Measurements from ENCODE around the gene FOSL2.

Gene FOSL2

DNA sequence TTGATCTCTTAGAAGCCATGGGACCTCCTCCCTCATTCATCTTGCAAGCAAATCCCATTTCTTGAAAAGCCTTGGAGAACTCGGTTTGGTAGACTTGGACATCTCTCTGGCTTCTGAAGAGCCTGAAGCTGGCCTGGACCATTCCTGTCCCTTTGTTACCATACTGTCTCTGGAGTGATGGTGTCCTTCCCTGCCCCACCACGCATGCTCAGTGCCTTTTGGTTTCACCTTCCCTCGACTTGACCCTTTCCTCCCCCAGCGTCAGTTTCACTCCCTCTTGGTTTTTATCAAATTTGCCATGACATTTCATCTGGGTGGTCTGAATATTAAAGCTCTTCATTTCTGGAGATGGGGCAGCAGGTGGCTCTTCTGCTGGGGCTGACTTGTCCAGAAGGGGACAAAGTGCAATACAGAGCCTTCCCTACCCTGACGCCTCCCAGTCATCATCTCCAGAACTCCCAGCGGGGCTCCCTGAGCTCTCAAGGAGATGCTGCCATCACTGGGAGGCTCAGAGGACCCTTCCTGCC is 20.0 kb downstream of the FOSL2 start:
- DNase-seq (ENCODE audit: low spot score), result no peak

DNA sequence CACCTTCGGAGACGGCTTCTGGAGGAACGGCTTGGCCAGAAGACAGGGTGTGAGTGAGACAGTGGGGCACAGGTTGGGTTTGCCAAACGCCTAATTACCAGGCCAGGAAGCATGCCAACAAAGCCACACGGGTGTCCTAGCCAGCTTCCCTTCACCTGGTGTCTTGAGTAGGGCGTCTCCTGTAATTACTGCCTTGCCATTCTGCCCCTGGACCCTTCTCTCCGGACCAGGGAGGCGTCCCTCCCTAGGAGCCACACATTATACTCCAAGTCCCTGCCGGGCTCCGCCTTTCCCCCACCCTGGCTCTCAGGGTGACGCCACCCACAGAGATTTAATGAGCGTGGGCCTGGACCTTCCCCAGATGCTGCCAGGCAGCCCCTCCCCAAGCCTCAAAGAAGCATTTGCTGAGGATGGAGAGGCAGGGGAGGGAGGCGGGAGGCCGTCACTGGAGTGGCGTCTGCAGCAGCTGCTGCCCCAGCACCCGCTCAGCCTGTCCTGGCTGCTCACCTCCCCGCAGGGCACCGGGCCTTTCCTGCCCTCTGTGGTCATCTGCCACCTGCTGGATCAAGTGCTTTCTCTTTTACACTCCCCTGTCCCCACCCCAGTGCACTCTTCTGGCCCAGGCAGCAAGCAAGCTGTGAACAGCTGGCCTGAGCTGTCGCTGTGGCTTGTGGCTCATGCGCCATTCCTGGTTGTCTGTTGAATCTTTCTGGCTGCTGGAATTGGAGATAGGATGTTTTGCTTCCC is 20.7 kb downstream of the FOSL2 start:
- no peak for DNase-seq (ENCODE audit: low spot score)

DNA sequence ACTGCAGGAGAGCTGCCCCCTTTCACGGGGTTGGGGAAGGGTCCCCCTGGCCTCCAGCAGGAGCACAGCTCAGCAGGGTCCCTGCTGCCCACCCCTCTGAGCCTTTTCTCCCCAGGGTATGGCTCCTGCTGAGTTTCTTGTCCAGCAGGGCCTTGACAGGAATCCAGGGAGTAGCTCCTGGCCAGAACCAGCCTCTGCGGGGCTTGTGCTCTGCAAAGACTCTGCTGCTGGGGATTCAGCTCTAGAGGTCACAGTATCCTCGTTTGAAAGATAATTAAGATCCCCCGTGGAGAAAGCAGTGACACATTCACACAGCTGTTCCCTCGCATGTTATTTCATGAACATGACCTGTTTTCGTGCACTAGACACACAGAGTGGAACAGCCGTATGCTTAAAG is 21.2 kb downstream of the FOSL2 start:
- no peak for DNase-seq (ENCODE audit: low spot score)

DNA sequence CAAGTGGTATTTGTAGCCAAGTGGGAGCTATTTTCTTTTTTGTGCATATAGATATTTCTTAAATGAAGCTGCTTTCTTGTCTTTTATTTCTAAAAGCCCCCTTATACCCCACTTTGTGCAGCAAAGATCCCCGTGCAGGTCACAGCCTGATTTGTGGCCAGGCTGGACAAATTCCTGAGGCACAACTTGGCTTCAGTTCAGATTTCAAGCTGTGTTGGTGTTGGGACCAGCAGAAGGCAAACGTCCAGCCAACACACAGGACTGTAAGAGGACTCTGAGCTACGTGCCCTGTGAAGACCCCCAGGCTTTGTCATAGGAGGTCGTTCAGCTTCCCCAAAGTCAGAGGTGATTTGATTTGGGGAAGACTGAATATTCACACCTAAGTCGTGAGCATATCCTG is 21.9 kb downstream of the FOSL2 start:
- DNase-seq (ENCODE audit: low spot score), result no peak

DNA sequence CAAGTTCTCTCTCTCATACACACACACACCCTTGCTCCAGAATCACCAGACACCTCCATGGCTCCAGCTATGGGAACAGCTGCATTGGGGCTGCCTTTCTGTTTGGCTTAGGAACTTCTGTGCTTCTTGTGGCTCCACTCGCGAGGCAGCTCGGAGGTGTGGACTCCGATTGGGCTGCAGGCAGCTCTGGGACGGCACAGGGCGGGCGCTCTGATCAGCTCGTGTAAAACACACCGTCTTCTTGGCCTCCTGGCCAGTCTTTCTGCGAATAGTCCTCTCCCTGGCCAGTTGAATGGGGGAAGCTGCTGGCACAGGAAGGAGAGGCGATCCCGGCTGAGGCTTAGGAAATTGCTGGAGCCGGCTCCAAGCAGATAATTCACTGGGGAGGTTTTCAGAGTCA is 22.4 kb downstream of the FOSL2 start:
- no peak for DNase-seq (ENCODE audit: low spot score)

DNA sequence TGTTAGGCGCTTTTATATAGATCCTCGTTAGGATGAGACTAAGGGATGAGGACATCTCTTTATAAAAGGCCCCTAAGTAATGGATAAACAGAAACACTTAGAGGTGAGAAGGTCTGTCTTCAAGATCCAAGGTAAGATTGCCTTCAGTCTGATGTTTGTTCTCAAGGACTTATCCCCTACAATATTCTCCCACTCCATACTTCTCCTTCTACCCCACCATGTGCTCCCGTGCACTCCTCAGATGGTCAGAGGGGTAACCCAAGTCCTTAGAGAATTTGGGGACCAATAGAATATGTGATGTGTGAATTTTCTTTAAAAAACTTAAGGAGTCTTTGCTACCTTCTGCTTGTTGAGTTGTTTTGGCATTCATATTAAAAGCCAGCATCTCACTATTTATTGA is 23.1 kb downstream of the FOSL2 start:
- DNase-seq (ENCODE audit: low spot score), result no peak

DNA sequence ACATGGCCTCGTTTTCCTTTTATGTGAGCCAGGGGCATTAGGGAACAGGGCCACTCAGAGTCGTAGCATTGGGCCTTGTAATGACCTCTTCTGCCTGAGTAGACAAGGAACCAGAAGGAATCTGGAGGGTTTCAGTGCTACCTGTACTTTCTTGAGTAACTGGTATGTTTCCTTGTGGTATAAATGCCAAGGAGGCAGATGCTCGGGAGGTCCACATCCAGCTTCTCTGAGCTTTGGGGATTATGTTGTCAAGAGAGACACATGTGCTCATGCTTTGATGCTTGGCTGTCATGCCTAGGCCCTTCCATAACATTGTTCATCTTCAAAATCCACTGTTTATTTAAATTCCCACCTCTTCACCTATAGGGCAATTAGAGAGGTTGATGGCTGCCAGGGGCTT is 26.3 kb downstream of the FOSL2 start:
- DNase-seq (ENCODE audit: low spot score), result no peak

DNA sequence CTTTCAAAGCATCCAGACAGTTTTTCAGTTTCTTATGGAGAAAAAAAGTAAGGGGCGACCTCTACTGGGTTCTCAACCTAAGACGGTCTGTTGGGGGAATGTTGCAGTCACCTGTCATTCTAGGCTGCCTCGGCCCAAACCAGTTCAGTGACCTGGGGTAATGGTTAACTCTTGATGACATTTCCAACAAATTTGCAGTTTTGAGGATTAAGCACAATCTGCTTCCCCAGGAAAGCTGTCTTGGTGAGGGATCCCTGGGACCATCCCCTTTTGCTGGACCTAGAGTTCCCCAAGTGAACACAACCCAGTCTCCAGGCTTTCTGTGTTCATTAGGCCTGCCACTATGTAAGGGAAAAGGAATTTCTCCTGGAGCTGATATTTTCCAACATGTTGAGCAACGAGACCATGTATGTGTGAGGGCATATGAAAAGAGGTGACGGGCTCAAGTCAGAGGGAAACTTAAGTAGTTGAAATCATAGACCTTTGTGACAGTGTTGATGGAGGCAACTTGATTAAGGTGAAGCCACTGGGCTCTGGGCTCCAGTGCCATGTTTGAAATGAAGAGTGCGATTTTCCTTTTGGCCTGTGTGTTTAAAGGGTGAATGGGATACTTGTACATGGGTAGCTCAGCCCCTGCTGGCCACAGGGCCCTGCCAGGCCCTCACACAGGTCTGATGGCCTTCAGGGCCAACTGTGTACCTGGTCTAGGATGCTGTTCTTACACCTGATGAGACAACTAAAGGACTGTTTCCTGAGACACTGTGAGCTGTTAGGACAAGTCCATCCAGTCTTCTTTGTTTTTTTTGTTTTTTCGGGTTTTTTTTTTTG is 27.0 kb downstream of the FOSL2 start:
- DNase-seq (ENCODE audit: low spot score), result no peak

DNA sequence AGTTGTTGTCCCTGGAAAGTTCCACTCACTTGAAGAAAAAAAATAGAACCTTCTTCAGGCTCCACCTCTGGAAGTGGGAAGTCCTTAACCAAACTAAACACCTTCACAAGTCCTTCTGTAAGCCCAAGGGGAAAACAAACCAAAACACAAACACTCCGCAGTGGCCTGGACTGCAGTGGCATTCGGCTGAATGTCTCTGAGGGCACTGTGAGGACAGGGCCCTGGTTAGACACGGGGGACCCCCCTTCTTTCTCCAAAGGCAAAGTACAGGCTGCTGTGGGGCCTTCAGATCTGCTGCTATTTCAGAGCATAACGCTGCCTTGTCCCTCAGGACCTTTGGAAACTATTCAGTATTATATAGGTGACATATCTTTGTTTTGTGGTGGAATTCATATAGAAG is 28.1 kb downstream of the FOSL2 start:
- DNase-seq (ENCODE audit: low spot score), result no peak

DNA sequence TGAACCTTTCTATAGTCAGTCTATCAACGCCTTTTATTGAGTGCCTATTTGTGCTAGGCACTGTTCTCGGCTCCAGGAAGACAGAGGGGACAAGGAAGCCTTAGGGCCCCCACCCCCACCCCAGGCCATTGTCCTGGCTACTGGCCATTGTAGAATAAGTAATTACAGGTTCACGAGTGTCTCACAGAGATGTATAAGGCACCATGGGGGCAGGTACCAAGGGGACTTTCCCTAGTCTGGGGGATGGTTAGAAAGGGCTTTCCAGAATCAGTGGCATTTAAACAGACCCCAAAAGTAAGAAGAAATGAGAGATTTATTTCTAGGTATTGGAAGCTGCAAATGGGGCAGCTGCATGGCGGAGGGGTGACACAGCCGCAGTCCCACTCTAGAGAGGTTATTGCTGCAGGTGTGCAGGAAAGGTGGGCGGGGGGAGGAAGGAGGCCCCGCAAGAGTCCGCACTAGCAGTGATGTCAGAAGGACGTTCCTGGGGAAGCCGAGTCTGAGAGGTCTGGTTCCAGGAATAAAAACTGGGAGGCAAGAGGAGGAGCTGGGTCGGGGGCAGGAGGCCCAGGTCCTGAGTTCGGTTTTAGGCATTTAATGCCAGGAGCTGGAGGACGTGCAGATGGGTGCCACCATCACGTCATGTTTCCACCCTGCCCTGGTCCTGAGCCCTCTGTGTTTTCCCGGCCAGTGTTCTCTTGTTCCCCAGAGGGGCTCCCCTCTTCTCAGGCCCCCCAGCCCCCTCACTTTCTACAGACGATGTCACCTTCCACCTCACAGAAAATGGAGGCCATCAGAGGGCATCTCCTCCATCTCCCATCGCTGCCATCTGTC is 30.5 kb downstream of the FOSL2 start:
- no peak for DNase-seq (ENCODE audit: low spot score)

DNA sequence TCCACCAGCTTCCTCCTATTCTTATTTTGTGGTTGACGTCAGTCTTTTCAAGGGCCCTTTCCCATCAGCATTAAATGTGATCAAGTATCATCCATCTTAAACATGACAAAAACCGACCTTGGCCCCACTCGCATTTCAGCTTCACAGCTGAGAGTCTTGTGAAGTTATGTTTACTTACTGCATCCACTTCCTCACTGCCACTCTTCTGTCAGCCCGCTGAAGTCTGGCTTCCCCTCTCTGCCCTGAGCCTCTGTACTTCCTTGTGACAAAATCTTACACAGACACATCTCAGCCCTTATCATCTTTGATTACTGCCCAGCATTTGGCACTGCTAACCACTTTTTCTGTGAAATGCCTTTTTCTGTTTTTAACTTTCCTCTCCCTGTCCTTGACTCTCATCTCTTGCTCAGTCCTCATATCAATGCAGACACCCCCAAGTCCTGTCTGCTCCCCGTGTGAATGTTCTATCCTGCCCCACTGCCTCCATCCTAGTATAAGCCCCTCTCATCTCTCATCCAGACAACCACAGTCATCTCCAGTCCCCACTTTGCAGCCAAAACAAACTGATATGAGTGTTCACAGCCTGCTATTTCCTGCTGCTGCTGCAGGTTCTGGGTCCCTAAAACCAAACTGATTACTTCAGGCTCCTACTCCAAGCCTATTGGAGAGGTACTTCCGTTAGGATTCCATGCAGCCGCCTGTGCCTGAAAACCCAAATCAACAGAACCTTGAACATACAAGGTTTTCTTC is 31.4 kb downstream of the FOSL2 start:
- DNase-seq (ENCODE audit: low spot score), result no peak

DNA sequence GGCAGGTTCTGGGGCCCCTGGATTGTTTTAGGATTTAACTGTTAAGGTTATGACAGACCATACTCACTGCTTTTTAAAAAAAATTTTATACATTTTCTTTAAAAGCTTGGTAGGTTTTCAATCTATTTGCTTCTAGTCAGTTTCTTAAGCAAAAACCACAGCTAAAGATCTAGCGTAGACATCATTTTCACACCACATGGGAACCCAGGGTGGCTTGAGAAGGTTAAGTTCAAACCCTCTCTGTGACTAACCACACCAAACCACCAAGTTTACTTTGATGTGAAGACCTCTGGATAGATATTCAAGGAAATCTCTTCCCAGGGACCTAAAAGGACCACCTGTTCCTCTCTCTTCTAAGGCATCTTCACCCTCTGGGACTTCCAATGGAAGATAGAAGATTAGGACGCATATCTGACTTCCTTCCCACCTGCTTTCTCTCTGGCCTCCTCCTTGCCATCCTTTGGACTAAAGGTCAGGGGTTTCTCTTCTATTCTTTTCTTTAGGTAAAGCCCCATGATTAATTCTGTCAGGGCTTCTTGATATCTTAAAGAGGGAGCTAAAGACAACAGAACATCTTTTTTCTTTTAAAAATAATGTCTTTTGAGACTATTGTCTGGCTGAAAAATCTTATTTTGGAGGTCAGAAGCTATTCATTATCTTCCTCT is 32.3 kb downstream of the FOSL2 start:
- no peak for DNase-seq (ENCODE audit: low spot score)

DNA sequence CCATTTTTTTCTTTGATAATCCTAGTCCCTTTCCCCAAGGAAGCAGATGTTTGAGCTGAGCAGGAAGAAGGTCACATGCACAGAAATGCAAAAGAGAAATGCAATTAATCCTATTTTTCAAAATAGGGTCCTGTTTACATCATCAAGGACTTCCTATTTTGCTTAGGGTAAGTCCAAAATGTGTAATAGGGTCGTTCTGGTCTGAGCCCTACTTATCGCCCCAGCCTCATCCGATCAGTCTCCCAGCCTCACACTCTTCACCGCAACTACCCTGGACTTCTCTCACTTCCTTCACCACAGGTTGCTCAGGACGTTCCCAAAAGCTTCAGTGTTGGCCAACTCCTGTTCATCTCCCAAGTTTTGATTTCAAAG is 32.8 kb downstream of the FOSL2 start:
- no peak for DNase-seq (ENCODE audit: low spot score)

DNA sequence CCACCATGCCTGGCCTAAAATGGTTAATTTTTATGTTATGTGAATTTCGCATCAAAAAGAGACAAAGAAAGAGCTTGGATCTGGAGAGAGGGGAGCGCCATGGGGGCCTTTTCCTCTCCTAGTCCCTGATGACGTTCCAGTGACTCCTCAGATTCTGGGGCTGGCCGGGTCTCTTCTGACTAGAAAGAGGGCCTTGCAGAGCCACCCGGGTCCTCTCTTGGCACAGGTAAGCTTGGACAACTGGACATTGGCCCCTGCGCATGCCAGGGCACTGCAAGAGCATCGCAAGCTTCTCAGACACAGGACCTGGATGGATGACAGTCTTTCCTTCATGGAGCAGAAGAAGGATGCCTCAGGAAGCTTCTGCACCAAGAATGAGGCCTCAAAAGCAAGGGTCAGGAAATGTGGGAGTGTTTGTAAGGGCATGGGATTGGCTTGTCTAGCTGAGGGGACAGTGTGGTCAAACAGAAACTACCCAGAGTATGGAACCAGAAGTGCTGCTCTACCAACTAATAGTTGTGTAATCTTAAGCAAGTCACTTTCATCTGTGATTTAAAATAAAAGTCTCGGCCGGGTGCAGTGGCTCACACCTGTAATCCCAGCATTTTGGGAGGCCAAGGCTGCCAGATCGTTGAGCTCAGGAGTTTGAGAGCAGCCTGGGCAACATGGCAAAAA is 35.2 kb downstream of the FOSL2 start:
- no peak for DNase-seq (ENCODE audit: low spot score)

DNA sequence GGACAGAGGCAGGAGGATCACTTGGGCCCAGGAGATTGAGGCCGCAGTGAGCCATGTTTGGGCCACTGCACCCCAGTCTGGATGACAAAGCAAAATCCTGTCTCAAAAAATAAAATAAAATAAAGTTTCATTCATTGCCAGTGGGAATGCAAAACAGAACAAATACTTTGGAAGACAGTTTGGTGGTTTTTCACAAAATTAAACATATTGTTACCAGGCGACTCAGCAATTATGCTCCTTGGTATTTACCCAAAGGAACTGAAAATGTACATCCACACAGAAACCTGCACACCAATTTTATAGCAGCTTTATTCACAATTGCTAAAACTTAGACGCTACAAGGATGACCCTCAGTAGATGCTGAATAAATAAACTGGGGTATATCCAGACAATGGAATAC is 35.8 kb downstream of the FOSL2 start:
- DNase-seq (ENCODE audit: low spot score), result no peak

DNA sequence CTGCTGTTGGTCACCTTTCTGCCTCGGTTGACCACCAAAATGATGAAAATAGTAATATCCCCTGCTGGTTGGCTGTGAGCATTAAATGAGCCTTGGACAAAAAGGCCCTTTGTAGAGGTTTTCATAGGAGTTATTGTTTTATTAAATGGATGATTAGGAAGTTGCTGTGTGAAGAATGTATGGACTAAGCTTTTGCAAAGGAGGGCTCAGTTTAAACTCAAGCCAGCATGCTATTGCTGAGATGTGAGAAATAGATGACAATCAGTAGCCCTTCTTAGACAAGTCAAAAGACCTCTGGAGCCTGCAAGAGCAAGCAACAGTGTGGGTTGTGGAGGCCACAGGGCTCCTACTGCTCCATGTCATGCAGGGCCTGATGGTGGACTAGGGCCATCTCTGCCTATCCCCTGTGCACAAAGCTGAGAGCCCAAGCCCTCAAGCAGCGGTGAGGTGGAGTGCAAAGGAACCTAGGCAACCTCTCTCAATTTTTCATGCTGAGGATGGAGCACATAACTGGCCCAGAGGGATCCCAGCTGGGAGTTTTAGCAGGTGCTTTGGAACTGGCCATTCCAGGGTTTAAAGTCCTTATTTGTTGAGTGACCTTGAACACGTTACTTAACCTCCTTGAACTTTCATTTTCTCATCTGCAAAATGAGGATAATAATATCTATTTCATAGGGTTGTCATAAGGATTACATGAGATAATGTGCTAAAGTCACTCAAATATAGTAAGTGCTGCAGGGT is 37.1 kb downstream of the FOSL2 start:
- DNase-seq (ENCODE audit: low spot score), result no peak

DNA sequence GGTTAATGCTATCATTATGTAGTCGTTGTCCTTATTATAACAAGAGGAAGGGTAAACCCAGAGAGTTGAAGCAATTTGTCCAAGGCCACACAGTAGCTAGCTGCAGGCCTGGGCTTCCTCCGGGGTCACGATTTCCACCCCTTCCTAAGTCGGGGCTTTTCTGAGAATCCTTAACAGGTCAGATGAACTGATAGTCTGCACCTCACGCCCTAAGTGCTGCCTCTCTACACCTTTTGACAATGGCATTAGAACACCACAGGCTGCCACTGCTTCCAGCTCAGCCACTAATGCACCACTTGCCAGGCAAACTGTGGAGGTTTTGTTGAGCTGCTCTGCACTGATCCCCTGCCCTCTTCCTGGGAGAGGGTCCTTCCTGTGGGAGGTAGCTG is 37.7 kb downstream of the FOSL2 start:
- no peak for DNase-seq (ENCODE audit: low spot score)

DNA sequence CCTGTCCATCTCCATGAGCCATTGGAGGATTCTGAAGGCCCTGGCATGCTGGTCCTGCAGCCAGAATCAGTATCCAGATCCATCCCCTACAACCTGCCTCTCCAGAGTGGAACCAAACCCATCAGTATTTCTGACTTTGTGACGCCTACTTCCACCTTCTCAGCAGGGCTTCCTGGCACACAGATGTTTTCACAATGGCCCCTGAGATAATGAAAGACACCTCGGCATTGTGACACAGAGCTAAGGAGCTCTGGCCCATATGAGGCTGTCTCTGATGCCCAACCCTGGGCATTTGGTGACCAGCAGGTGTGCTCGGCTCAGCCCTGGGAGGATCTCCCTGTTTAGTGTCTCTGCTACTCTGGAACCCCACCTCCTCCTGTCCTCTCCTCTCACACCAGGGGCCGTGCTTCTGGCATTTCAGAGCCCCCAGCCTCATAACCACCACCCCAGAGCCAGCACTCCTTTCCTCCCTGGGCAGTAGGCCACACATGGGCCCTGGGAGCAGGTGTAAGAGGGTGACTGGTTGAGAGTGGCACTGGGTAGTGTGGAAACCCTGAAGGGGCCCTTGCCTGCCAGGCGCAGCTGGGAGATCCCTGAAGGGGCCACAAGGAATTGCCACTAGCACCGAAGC is 38.2 kb downstream of the FOSL2 start:
- DNase-seq (ENCODE audit: low spot score), result no peak

DNA sequence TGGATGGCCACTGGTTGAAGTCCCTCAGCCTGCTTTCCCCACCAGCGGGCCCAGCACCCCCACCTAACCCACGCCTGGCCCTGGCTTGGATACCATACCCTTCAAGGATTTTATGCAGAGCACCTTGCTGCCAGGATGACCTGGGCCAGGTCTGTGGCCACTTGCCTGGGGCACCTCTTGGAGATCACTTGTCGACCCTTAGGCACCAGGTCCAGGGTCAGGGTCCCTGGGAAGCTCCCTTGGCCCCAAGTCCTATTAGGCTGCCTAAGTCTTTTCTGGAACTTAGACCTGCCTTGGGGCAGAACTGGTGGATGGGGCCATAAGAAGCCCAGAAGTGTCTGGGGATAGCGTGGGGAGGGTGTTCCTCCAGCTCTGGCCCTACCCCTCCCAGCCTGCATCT is 39.1 kb downstream of the FOSL2 start:
- no peak for DNase-seq (ENCODE audit: low spot score)

DNA sequence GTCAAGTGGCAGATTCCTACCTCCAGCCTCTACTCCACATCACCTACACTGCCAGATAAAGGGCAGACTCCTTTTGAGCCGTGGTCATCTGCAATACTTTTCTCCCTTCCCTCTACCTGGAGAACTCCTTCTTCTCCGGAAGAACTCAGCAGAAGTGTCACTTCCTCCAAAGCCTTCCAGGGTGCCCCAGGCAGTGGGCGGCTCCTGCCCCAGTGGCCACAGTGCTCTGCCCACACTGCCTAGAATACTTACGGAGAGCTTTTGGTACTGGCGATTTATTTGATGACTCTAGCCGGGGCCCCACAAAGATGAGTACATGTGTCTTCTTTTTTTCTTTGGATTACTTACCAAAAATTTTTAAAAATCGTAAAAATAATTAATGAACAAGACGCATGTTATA is 39.7 kb downstream of the FOSL2 start:
- no peak for DNase-seq (ENCODE audit: low spot score)

Data from hematopoietic multipotent progenitor cell treated with erythropoietin and hydrocortisone succinate and interleukin-3 and kit ligand, for 15 days (in vitro differentiated cells).